OCI-LY7 (cell line): ENCODE data around the gene RLF. TPM values are rescaled to one million over a fixed set of nuclear protein-coding genes. Genes with fewer than 3 reads are reported as not detected.
A peak's percentile ranks its signal among the peaks of the same experiment; 100 is the strongest.

ENCODE experiments used
- BruUV-seq: library from RNA; stranded (reverse); fragments of 400-500 nt; replicated peaks from 2 replicates; lab custom pipeline; 2021; lab: Mats Ljungman, UMichigan
- CTCF ChIA-PET: fragments of 300-600 bp; sonication (Branson Sonifier 250); formaldehyde crosslinking; loops from one replicate; lab custom pipeline; 2022; ENCODE audit warnings: antibody characterized with exemption; ENCODE audit not compliant: unreplicated experiment; lab: Charles Lee
- POLR2A ChIA-PET: fragments of 300-600 bp; sonication (Branson Sonifier 250); formaldehyde crosslinking; loops from one replicate; lab custom pipeline; 2022; ENCODE audit warnings: antibody characterized with exemption; lab: Charles Lee
- DNase-seq: peaks from one replicate; pipeline ENCODE4 v3.0.0-alpha.2; 2015; ENCODE audit warnings: low spot score
- H2AFZ ChIP-seq: fragments of 200-600 bp; sonication (generic), shearing (Covaris generic); 2 replicates; pipeline ENCODE4 v1.6.1; 2014; ENCODE audit warnings: mild to moderate bottlenecking, antibody characterized with exemption, low read length, moderate library complexity
- H3K27ac ChIP-seq: fragments of 200-600 bp; sonication (generic); 2 replicates; pipeline ENCODE4 v1.5.1; 2014; ENCODE audit warnings: mixed run types, low read depth, mild to moderate bottlenecking, moderate library complexity, low read length, inconsistent platforms; ENCODE audit not compliant: poor library complexity, severe bottlenecking
- H3K36me3 ChIP-seq: fragments of 200-600 bp; sonication (generic); 2 replicates; pipeline ENCODE4 v1.6.1; 2014; ENCODE audit warnings: mild to moderate bottlenecking, antibody characterized with exemption, low read length, moderate library complexity, mixed read lengths; ENCODE audit not compliant: insufficient read depth
- H3K4me1 ChIP-seq: fragments of 200-600 bp; sonication (generic); 2 replicates; pipeline ENCODE4 v1.5.1; 2014; ENCODE audit warnings: mild to moderate bottlenecking, low read length; ENCODE audit not compliant: insufficient read depth, poor library complexity, severe bottlenecking
- H3K4me2 ChIP-seq: fragments of 200-600 bp; sonication (generic); 2 replicates; pipeline ENCODE4 v1.6.1; 2014; ENCODE audit warnings: mild to moderate bottlenecking, low read length
- H3K4me3 ChIP-seq: fragments of 200-600 bp; sonication (generic); 2 replicates; pipeline ENCODE4 v1.5.1; 2014; ENCODE audit warnings: mild to moderate bottlenecking, low read depth, low read length; ENCODE audit not compliant: poor library complexity, severe bottlenecking
- H3K79me2 ChIP-seq: fragments of 200-600 bp; sonication (generic); 2 replicates; pipeline ENCODE4 v1.6.1; 2016; ENCODE audit warnings: low read depth, mild to moderate bottlenecking, low read length, moderate library complexity, mixed read lengths; ENCODE audit not compliant: insufficient read depth
- H3K9me2 ChIP-seq: fragments of 200-600 bp; sonication (generic); 2 replicates; pipeline ENCODE4 v1.6.1; 2016; ENCODE audit warnings: mild to moderate bottlenecking, low read length, mixed read lengths; ENCODE audit not compliant: insufficient read depth
- H3K9me3 ChIP-seq: fragments of 200-600 bp; sonication (generic); 2 replicates; pipeline ENCODE4 v1.6.1; 2014; ENCODE audit warnings: mild to moderate bottlenecking, mixed run types, low read length, mixed read lengths
- H4K20me1 ChIP-seq: fragments of 200-600 bp; sonication (generic); 2 replicates; pipeline ENCODE4 v1.6.1; 2014; ENCODE audit warnings: mild to moderate bottlenecking, antibody characterized with exemption, low read length, moderate library complexity, mixed read lengths; ENCODE audit not compliant: insufficient read depth
- CTCF ChIP-seq: fragments of 200-600 bp; sonication (generic); conservative IDR thresholded peaks from 2 replicates; pipeline ENCODE4 v1.5.1; 2014; ENCODE audit warnings: mild to moderate bottlenecking, antibody characterized with exemption, low read length, moderate library complexity, mixed read lengths
- EZH2phosphoT487 ChIP-seq: fragments of 200-600 bp; sonication (generic); IDR thresholded peaks from 2 replicates; pipeline ENCODE4 v1.6.1; 2018; ENCODE audit warnings: low read depth, borderline replicate concordance, mild to moderate bottlenecking, mixed run types, antibody characterized with exemption, low read length, moderate library complexity, mixed read lengths
- intact Hi-C: fragments of 100-400 bp; cut with micrococcal nuclease; formaldehyde crosslinking; loops from one replicate; pipeline ENCODE4 v1.10.0; 2022; ENCODE audit not compliant: unreplicated experiment
- total RNA-seq, 2 experiments: library from RNA; depleted of rRNA in 1 of 2; stranded (reverse); fragments of >200 nt in 1 of 2; shearing (Covaris generic) in 1 of 2; gene quantifications; 2 replicates each; pipeline ENCODE4 v1.2.3, GENCODE V29; 2014 to 2022

RLF gene
- total RNA-seq, 2 experiments from 2014 or later: 16.9 to 22.5 TPM

DNA sequence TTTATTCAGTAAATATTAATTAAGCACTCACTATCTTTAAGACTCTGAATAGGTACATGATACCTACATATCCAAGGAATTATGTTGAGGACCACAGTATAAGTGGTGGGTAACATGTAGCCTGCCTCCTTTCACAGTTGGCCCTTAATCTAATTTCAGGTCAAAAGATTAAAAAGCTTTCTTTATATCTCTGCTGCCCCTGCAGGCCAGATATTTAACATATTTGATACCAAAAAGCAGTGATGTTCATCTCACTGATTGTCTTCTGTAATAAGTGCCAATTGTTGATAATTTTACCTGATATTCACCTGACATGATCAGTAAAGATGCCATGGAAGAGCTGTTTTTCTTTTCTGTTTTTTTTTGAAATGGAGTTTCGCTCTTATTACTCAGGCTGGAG lies 36.5 kb downstream of the RLF start:
- no peaks in the 10 kb centered on the region for H3K9me3 ChIP-seq
- intact Hi-C loops: no loop called here
- CTCF ChIA-PET: interaction anchor here (1.1 kb wide), 1 partner anchor 45 kb away, joined by 3 read pairs; no protein-coding TSS in a partner anchor

GRCh38 chr1:40199126-40199525 lies 37.9 kb downstream of the RLF start:
- intact Hi-C loops: no loop called here
- BruUV-seq: no TSS peak
- H3K27ac ChIP-seq: no peak overlapping the region
- no peaks in the 10 kb centered on the region for H3K4me1 ChIP-seq
- CTCF ChIA-PET: no interaction called here
- no peaks in the 10 kb centered on the region for H3K9me3 ChIP-seq
- no peaks in the 10 kb centered on the region for H3K9me2 ChIP-seq
- no peak overlapping the region for H2AFZ ChIP-seq
- H3K4me3 ChIP-seq: no peak overlapping the region
- H3K36me3 ChIP-seq: peaks cover 71% of the 10 kb centered on the region
- POLR2A ChIA-PET: interaction anchor here (0.9 kb wide), 1 partner anchor 11 kb away, joined by 3 read pairs; no protein-coding TSS in a partner anchor
- DNase-seq: no peak
- H3K79me2 ChIP-seq: 0 out of 2 replicates have a peak, but pooled peaks cover 3% of the 10 kb centered on the region
- TF ChIP-seq EZH2phosphoT487 (no peak), CTCF (no peak)
- H3K4me2 ChIP-seq: no peak overlapping the region
- H4K20me1 ChIP-seq: no peaks in the 10 kb centered on the region

More for the DNA sequence above, 36.5 kb downstream of the RLF start:
- Histone ChIP-seq H3K36me3 (peaks cover 76% of the 10 kb centered on the region), H3K4me1 (no peaks in the 10 kb centered on the region), H4K20me1 (no peaks in the 10 kb centered on the region), H3K4me2 (no peak overlapping the region), H3K27ac (no peak overlapping the region), H2AFZ (no peak overlapping the region), H3K9me2 (no peaks in the 10 kb centered on the region), H3K79me2 (peaks cover 3% of the 10 kb centered on the region; the same call in 1 of the 2 replicates), H3K4me3 (no peak overlapping the region)
- peak; percentile 19 for DNase-seq
- no TSS peak for BruUV-seq
- TF ChIP-seq CTCF: peak; percentile 71
- TF ChIP-seq EZH2phosphoT487: no peak
- POLR2A ChIA-PET: interaction anchor here (0.9 to 1.7 kb wide), 3 partner anchors 13 to 63 kb away, joined by 4 to 5 read pairs (median 5); no protein-coding TSS in a partner anchor

DNA sequence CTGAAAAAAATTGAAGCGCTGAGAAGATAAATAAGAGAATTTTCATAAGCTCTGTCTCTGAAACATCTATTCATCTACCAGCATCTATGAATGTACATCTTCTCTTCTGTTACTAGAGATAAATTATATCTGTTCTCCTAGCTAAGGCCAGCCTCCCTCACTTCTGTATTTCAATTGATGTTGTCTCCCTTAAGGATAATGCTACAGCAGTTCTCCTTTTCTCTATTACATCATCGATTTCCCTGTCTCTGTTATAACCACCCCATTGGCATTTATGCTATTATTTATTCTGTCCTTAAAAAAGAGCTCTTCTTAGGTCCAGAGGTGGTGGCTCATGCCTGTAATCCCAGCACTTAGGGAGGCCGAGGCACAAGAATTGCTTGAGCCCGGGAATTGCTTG lies 43.7 kb downstream of the RLF start:
- no peaks in the 10 kb centered on the region for H4K20me1 ChIP-seq
- H3K36me3 ChIP-seq: peaks cover 75% of the 10 kb centered on the region
- no TSS peak for BruUV-seq
- no peak overlapping the region for H3K4me2 ChIP-seq
- CTCF ChIA-PET: no interaction called here
- 0 out of 2 replicates have a peak, but pooled peaks cover under 1% of the 10 kb centered on the region for H3K79me2 ChIP-seq
- no peaks in the 10 kb centered on the region for H3K9me2 ChIP-seq
- no peaks in the 10 kb centered on the region for H3K4me1 ChIP-seq
- no peak overlapping the region for H3K27ac ChIP-seq
- no peak for TF ChIP-seq EZH2phosphoT487
- TF ChIP-seq CTCF: no peak
- intact Hi-C loops: no loop called here
- no peaks in the 10 kb centered on the region for H3K9me3 ChIP-seq
- DNase-seq: no peak
- H3K4me3 ChIP-seq: no peak overlapping the region
- no peak overlapping the region for H2AFZ ChIP-seq
- POLR2A ChIA-PET: interaction anchor here (0.6 to 1.5 kb wide), 5 partner anchors 9 to 58 kb away, joined by 3 to 6 read pairs (median 4); no protein-coding TSS in a partner anchor
